Fibroblast of mammary gland (primary cell): ENCODE results near the gene STK39.

ENCODE experiments used
- DNase-seq: peaks from one replicate; pipeline ENCODE4 v3.0.0-alpha.2; 2010; ENCODE audit warnings: low read depth
- H3K4me3 ChIP-seq: 2 replicates; pipeline ENCODE4 v1.5.1; 2011; ENCODE audit warnings: low read depth, mild to moderate bottlenecking, low read length, moderate library complexity; ENCODE audit not compliant: control insufficient read depth
- TF ChIP-seq, protein P1 (sequence below): conservative IDR thresholded peaks from 2 replicates; pipeline ENCODE4 v1.5.1; 2011; ENCODE audit warnings: low read depth, low read length, inconsistent platforms; ENCODE audit not compliant: control insufficient read depth, insufficient read depth

Gene STK39

DNA sequence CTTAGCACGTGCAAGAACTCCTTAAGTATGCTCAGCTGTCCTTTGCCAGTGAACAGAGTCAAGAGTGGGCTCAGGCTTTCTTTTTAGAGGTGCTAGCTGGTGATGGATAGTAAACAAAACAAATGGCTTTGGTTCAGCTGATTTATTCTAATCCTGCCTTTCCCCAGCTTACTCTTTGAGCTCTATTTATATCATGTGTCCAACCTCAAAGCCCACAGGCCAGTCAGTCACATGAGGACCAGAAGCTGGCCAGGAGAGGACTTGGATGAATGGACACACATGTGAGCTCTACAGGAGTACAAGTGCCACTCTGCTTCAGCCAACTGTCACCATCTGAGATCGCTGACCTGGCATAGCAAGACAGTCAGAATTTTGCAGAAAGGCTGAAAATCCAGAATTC, 59.4 kb downstream of the STK39 start:
- no peak for DNase-seq
- TF ChIP-seq, protein P1, sequence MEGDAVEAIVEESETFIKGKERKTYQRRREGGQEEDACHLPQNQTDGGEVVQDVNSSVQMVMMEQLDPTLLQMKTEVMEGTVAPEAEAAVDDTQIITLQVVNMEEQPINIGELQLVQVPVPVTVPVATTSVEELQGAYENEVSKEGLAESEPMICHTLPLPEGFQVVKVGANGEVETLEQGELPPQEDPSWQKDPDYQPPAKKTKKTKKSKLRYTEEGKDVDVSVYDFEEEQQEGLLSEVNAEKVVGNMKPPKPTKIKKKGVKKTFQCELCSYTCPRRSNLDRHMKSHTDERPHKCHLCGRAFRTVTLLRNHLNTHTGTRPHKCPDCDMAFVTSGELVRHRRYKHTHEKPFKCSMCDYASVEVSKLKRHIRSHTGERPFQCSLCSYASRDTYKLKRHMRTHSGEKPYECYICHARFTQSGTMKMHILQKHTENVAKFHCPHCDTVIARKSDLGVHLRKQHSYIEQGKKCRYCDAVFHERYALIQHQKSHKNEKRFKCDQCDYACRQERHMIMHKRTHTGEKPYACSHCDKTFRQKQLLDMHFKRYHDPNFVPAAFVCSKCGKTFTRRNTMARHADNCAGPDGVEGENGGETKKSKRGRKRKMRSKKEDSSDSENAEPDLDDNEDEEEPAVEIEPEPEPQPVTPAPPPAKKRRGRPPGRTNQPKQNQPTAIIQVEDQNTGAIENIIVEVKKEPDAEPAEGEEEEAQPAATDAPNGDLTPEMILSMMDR = no peak
- H3K4me3 ChIP-seq = no peak overlapping the region

DNA sequence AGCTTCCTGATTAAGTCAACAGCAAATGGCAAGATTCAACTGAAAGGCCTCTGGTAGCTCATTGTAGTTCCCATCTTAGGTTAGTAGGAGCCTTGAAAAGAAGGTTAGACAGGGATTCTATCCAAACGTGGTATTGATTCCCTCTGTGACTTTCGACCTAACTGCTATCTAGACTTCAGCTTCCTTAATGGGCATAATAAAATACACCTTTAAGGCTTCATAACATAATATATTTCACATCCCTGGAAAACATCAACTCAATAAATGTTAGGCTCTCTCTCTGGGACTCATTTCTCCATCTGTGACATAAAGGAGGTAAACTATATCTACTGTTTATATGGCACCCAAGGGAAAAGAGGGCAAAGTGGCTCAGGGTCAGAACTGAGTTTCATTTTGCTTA, 60.9 kb downstream of the STK39 start:
- TF ChIP-seq, protein P1 = no peak
- no peak overlapping the region for H3K4me3 ChIP-seq
- DNase-seq = no peak

GRCh38 chr2:168185583-168186274, 61.7 kb downstream of the STK39 start:
- H3K4me3 ChIP-seq = no peak overlapping the region
- DNase-seq = no peak
- TF ChIP-seq, protein P1 = no peak

DNA sequence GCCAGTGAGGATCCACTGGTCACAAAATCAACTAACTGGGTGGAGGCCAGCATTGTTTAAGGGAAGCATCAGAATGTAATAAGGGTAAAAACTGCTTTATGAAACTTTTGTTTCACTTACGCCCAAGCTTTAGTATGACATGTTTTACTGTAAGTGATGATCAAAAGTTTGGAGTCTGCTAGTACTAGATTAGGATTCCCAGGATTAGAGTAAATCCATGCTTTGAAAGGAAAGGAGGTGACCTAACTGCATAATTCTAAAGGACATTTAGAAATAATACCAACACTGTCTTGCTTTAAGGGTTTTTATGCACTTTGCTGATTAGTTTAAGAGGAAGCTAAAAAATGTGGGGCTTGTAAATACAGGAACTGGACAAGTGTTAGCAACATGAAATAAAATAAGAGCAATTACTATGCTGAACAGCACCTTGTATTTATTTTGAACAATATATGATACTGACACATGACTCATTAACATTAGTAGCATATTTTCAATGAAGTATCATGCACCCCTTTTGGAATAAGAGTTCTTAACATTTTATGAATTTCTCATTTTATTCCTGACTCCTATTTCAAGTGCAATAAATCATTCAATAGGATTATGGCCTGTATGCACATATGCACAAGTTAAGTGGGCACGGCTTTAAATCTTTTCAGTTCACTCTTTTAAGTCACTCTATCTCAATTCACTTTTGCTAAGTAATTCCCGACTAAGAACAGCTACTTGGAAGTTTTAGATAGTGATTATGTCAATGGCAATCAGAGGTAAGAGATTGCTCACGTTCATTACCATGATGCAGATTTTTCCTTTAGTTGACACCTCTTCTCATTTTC, 62.5 kb downstream of the STK39 start:
- no peak for DNase-seq
- H3K4me3 ChIP-seq = no peak overlapping the region
- TF ChIP-seq, protein P1 = no peak

- no peak overlapping the region for H3K4me3 ChIP-seq
- TF ChIP-seq, protein P1 = no peak
- no peak for DNase-seq
Observed at GRCh38 chr2:168183308-168183997, 63.9 kb downstream of the STK39 start.

DNA sequence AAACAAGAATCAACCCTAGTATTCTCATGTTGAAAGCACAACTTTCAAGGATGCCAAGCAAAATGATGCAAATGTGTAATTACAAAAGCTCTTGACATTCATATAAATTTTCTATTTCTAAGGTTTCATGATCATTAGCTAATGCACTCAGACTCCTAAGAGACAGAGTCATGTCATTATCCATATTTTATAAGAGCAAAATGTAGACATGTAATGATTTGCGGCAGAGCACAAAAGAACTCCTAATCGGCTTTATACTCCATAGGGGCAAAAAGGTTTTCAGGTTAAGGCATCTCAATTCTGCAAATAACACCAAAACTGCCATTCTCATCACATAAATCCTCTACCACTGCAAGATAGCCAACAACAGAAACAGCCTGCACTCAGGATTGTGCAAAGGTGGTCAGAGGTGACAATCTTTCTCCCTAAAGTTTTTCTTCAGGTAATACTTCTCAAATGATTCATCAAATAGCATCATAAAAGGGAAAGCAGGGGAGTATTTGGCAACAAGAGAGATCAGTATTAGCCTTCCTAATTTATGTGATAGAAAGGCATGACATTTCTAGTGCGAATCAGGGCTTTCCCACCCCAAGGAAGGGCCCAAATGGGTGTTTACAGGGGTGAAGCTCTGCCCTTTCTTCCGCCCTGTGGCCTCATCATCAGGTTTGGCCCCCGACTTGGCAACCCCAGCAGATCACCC, 64.7 kb downstream of the STK39 start:
- TF ChIP-seq, protein P1 = no peak
- DNase-seq = no peak

More for the DNA sequence above, 64.7 kb downstream of the STK39 start:
- H3K4me3 ChIP-seq = no peak overlapping the region
